GM13976 (cell line): ENCODE data around the gene GCNT4.

ENCODE experiments used
- DNase-seq: peaks from one replicate; pipeline ENCODE4 v3.0.0; 2012; ENCODE audit warnings: low spot score
- in situ Hi-C: fragments of 300-500 bp; cut with MboI; formaldehyde crosslinking; loops from one replicate; pipeline ENCODE4 v1.12.0; 2022; ENCODE audit warnings: low sequenced_read_pairs, mixed read lengths, inconsistent platforms; ENCODE audit not compliant: unreplicated experiment
- TF ChIP-seq, protein P1 (sequence below): IDR thresholded peaks from 2 replicates; pipeline ENCODE4 v1.5.1; 2012; ENCODE audit warnings: borderline replicate concordance, mild to moderate bottlenecking; ENCODE audit not compliant: insufficient read depth; ENCODE audit errors: extremely low read depth, missing control alignments, control extremely low read depth

GCNT4 gene

DNA sequence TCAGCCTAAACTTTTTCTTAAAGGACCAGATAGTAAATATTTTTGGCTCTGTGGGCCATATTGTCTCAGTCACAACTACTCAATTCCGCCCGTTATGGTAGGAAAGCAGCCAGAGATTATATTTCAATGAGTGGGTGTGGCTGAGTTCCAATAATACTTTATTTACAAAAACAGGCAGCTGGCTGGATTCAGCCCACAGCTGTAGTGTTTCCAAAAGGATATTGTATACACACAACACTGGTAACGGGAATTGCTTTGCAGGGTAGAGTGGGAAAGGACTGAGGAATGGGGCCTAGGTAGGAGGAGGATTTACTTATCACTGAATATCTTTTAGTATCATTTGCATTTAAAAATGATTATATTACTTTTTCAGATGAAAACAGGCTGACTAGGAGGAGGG is 21.0 kb downstream of the GCNT4 start:
- TF ChIP-seq, protein P1, sequence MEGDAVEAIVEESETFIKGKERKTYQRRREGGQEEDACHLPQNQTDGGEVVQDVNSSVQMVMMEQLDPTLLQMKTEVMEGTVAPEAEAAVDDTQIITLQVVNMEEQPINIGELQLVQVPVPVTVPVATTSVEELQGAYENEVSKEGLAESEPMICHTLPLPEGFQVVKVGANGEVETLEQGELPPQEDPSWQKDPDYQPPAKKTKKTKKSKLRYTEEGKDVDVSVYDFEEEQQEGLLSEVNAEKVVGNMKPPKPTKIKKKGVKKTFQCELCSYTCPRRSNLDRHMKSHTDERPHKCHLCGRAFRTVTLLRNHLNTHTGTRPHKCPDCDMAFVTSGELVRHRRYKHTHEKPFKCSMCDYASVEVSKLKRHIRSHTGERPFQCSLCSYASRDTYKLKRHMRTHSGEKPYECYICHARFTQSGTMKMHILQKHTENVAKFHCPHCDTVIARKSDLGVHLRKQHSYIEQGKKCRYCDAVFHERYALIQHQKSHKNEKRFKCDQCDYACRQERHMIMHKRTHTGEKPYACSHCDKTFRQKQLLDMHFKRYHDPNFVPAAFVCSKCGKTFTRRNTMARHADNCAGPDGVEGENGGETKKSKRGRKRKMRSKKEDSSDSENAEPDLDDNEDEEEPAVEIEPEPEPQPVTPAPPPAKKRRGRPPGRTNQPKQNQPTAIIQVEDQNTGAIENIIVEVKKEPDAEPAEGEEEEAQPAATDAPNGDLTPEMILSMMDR: no peak
- in situ Hi-C loops: no loop called here
- DNase-seq: no peak

- no peak for DNase-seq
- in situ Hi-C loops: no loop called here
- TF ChIP-seq, protein P1: no peak
These were observed 24.3 kb downstream of the GCNT4 start for GRCh38 chr5:75028090-75028489.

DNA sequence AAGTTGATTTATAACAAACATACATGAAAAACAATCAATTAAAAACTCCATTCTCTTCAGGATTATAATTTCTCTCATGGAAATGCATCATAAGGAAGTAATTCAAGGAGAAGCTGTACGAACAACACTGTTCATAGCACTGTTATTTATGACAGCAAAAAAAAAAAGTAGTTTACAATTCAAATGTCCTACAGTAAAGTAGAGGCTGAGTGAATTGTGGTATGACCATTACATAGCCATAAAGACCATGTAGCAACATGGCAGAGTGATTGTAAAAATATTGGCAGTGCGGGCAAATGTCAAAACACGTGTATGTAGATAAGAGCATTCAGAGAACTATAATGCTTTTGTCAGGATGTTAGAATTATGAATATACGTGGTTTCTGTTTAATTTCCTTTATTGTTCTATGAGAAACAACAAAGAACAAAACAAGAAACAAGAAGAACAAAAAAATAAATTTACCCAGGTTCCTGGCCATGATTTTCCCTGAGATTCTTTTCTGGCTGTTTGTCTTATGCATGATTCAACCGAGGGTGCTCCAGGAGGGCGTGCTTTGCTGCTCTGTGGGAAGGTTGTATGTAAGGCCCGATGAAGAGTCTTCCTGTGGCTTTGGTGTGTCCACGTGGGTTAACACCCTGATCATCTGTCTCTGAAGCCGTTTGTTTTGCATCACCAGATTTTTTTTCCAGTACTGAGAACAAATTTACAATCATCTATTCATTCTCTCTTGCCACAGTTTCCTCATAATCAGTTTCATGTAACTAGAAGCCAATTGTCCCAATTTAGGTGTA is 28.8 kb downstream of the GCNT4 start:
- TF ChIP-seq, protein P1: no peak
- no peak for DNase-seq
- in situ Hi-C loops: no loop called here

DNA sequence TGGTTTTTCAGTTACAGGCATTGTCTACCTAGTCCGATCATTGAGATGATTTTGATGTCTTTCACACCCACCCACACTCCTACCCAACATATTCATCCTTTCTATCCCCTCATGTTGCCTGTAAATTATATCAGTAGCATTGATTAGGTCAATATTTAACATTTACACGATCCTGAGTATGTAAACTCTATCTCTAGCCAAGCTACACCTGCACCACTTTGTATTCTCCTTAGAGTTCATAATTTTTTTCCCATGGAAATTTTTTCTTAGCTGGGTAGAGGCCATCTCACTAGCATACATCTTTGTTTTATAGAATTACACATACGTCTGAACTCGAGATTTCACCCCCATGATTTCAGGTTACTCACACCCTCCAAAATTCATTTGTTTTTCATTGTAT is 30.6 kb downstream of the GCNT4 start:
- no peak for DNase-seq
- TF ChIP-seq, protein P1: no peak
- in situ Hi-C loops: no loop called here

GRCh38 chr5:75021219-75021618 is 31.1 kb downstream of the GCNT4 start:
- TF ChIP-seq, protein P1: no peak
- DNase-seq: no peak
- in situ Hi-C loops: no loop called here

GRCh38 chr5:75020016-75020656 is 32.2 kb downstream of the GCNT4 start:
- in situ Hi-C loops: no loop called here
- TF ChIP-seq, protein P1: no peak
- DNase-seq: no peak
